ENCODE data around the gene KRT12. TPM values are rescaled to one million over a fixed set of nuclear protein-coding genes. Genes with fewer than 3 reads are reported as not detected.

Gene KRT12
- total and polyA plus RNA-seq, 2 experiments from 2014 or later, result not detected

DNA sequence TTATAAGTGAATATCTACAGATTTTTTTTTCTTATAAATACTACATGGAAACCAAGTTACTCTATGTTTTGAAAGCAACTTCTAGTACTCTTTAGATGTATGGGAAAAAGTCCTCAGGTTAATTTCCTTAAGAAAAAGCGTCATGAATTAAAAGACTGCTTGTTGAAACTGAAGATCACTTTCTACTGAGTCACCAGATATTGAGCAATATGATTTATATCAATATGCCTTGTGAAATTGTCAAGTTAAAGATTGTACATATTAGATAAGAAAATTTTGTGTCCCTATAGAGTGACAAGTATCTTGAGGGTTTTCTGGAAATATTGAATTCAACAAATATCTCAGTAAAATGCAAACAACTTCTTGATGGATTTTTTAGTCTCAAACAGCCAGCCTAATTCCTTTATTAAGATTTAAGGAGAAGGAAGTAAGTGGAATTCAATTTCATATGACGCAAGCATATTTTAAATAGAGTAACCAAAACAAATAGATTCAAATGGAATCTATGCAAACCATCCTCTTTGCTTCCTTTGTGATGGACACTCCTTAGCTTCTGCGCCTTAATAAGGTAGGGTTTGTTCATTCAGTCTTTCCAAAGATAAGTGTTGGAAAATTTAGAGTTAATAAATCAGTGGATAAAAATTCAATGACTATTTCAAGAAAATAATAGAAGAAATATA, 16.6 kb downstream of the KRT12 start:
- DNase-seq (ENCODE audit: low read depth in 1 of 2, low spot score in 1 of 2), result no peak
- H3K9me3 ChIP-seq (ENCODE audit: low read depth), result no peaks in the 10 kb centered on the region
- no peaks in the 10 kb centered on the region for H3K36me3 ChIP-seq
- peaks cover 39% of the 10 kb centered on the region for H3K27me3 ChIP-seq
- TF ChIP-seq, protein P1, sequence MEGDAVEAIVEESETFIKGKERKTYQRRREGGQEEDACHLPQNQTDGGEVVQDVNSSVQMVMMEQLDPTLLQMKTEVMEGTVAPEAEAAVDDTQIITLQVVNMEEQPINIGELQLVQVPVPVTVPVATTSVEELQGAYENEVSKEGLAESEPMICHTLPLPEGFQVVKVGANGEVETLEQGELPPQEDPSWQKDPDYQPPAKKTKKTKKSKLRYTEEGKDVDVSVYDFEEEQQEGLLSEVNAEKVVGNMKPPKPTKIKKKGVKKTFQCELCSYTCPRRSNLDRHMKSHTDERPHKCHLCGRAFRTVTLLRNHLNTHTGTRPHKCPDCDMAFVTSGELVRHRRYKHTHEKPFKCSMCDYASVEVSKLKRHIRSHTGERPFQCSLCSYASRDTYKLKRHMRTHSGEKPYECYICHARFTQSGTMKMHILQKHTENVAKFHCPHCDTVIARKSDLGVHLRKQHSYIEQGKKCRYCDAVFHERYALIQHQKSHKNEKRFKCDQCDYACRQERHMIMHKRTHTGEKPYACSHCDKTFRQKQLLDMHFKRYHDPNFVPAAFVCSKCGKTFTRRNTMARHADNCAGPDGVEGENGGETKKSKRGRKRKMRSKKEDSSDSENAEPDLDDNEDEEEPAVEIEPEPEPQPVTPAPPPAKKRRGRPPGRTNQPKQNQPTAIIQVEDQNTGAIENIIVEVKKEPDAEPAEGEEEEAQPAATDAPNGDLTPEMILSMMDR (IDR thresholded peaks at IDR 0.05; ENCODE audit: low read depth, low read length), result no peak
- no peaks in the 10 kb centered on the region for H3K4me1 ChIP-seq (ENCODE audit: low read depth)
- no peak overlapping the region for H3K4me3 ChIP-seq
- H3K27ac ChIP-seq, result no peak overlapping the region

- TF ChIP-seq, protein P1 (IDR thresholded peaks at IDR 0.05; ENCODE audit: low read depth, low read length), result no peak
- H3K36me3 ChIP-seq, result no peaks in the 10 kb centered on the region
- H3K4me1 ChIP-seq (ENCODE audit: low read depth), result no peaks in the 10 kb centered on the region
- H3K4me3 ChIP-seq, result no peak overlapping the region
- no peak for DNase-seq (ENCODE audit: low read depth in 1 of 2, low spot score in 1 of 2)
- no peaks in the 10 kb centered on the region for H3K9me3 ChIP-seq (ENCODE audit: low read depth)
- H3K27ac ChIP-seq, result no peak overlapping the region
- peaks cover 46% of the 10 kb centered on the region for H3K27me3 ChIP-seq
These were observed 17.3 kb downstream of the KRT12 start for GRCh38 chr17:40849723-40850122.

- H3K4me3 ChIP-seq, result no peak overlapping the region
- TF ChIP-seq, protein P1 (IDR thresholded peaks at IDR 0.05; ENCODE audit: low read depth, low read length), result no peak
- no peaks in the 10 kb centered on the region for H3K4me1 ChIP-seq (ENCODE audit: low read depth)
- H3K36me3 ChIP-seq, result no peaks in the 10 kb centered on the region
- no peak overlapping the region for H3K27ac ChIP-seq
- H3K9me3 ChIP-seq (ENCODE audit: low read depth), result no peaks in the 10 kb centered on the region
- no peak for DNase-seq (ENCODE audit: low read depth in 1 of 2, low spot score in 1 of 2)
- H3K27me3 ChIP-seq, result peaks cover 56% of the 10 kb centered on the region
These were observed 18.3 kb downstream of the KRT12 start for GRCh38 chr17:40848583-40849235.

- no peak for DNase-seq (ENCODE audit: low read depth in 1 of 2, low spot score in 1 of 2)
- Histone ChIP-seq H3K36me3 (no peaks in the 10 kb centered on the region), H3K4me1 (ENCODE audit: low read depth) (no peaks in the 10 kb centered on the region), H3K9me3 (ENCODE audit: low read depth) (no peaks in the 10 kb centered on the region), H3K4me3 (no peak overlapping the region), H3K27me3 (peaks cover 74% of the 10 kb centered on the region), H3K27ac (no peak overlapping the region)
- TF ChIP-seq, protein P1 (IDR thresholded peaks at IDR 0.05; ENCODE audit: low read depth, low read length), result no peak
These were observed 20.4 kb downstream of the KRT12 start for GRCh38 chr17:40846515-40847144.

DNA sequence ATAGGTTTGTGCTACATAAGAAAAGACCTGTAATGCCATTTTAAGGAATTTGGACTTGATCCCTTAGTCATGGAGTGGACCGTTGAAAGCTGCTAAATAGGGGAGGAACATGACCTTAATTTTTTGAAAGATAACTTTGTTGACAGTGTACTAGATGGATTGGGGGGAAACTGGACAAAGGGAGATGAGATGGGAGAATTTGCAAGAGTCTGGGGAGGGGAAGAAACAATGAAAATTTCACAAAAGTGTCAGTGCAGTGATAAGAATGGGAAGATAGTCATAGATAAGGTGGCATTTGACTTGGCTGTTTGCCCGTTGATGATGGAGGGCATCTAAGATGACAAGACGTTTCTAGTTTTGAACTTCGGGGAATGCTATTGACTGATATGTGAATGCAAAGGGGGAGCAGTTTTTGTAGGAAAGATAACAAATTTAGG, 22.3 kb downstream of the KRT12 start:
- no peak overlapping the region for H3K4me3 ChIP-seq
- TF ChIP-seq, protein P1 (IDR thresholded peaks at IDR 0.05; ENCODE audit: low read depth, low read length), result no peak
- H3K4me1 ChIP-seq (ENCODE audit: low read depth), result no peaks in the 10 kb centered on the region
- no peaks in the 10 kb centered on the region for H3K36me3 ChIP-seq
- no peaks in the 10 kb centered on the region for H3K9me3 ChIP-seq (ENCODE audit: low read depth)
- H3K27ac ChIP-seq, result no peak overlapping the region
- no peak for DNase-seq (ENCODE audit: low read depth in 1 of 2, low spot score in 1 of 2)
- peaks cover 75% of the 10 kb centered on the region for H3K27me3 ChIP-seq
